ENCODE data around the gene CDKAL1.

DNA sequence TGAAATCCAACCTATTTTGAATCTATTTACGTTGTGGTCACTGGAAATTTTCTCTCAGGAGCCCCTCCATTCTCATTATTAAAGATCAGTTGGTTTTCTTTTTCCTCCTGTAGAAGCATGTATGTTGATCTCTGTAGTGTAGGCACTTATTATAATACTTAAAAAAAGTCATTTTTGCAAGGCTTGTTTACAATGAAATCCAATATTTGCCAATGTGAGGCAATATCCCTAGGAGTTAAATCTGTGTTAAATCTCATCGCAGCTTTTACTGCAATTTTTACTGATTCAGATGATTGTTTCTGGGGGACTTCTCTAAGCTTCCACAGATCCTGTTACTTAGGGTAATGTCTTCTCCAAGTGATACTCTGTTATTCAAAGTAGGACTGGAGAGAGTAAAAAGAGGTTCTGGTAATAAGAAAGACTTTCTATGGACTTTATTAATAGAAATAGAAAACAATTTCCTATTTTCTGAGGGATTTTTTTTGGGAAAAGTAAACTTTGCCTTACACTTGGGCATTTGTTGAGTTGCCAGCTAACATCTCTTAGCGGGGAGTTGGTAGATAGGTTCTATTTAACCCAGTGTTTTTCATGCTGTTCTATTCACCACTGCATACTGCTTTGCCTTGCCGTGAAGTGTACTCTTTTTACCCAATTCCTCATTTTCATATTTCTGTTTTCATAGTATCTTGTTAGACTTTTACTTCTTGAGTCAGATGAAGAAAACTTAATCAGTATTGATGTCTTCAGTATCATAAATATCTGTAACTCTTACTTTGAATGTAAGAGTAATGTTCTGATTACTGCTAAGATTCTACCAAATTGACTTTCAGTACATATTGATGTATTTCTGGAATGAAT, 48.6 kb downstream of the CDKAL1 start:
- TF ChIP-seq, protein P1, sequence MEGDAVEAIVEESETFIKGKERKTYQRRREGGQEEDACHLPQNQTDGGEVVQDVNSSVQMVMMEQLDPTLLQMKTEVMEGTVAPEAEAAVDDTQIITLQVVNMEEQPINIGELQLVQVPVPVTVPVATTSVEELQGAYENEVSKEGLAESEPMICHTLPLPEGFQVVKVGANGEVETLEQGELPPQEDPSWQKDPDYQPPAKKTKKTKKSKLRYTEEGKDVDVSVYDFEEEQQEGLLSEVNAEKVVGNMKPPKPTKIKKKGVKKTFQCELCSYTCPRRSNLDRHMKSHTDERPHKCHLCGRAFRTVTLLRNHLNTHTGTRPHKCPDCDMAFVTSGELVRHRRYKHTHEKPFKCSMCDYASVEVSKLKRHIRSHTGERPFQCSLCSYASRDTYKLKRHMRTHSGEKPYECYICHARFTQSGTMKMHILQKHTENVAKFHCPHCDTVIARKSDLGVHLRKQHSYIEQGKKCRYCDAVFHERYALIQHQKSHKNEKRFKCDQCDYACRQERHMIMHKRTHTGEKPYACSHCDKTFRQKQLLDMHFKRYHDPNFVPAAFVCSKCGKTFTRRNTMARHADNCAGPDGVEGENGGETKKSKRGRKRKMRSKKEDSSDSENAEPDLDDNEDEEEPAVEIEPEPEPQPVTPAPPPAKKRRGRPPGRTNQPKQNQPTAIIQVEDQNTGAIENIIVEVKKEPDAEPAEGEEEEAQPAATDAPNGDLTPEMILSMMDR (IDR thresholded peaks at IDR 0.05 in 2 of 3, conservative IDR thresholded peaks at IDR 0.05 in 1 of 3; ENCODE audit: insufficient read depth in 2 of 3, low read depth in 1 of 3, low read length in 3 of 3) = no peak
- TF ChIP-seq SRF (CRISPR knock-in tag; IDR thresholded peaks at IDR 0.05) (no peak), SP1 (CRISPR knock-in tag; IDR thresholded peaks at IDR 0.05) (no peak), EZH2 (IDR thresholded peaks at IDR 0.05; ENCODE audit: borderline replicate concordance, low read depth, low read length) (no peak), NRF1 (conservative IDR thresholded peaks at IDR 0.05 in 1 of 2, IDR thresholded peaks at IDR 0.05 in 1 of 2) (no peak), FOXA1 (IDR thresholded peaks at IDR 0.05; ENCODE audit: borderline replicate concordance) (no peak)
- TF ChIP-seq, protein P2, sequence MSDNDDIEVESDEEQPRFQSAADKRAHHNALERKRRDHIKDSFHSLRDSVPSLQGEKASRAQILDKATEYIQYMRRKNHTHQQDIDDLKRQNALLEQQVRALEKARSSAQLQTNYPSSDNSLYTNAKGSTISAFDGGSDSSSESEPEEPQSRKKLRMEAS (CRISPR knock-in tag; IDR thresholded peaks at IDR 0.05) = no peak

All from K562 (cell line).